GM10847 (cell line): ENCODE measurements around the gene CCDC13.

Source experiments
- POLR2A ChIP-seq: IDR thresholded peaks from 2 replicates; pipeline ENCODE4 v1.6.1; 2011; ENCODE audit not compliant: insufficient read length; ENCODE audit errors: extremely low read depth

Gene CCDC13

GRCh38 chr3:42733501-42734262 lies 39.4 kb downstream of the CCDC13 start:
- no peak for TF ChIP-seq POLR2A

GRCh38 chr3:42732829-42733459 lies 40.1 kb downstream of the CCDC13 start:
- TF ChIP-seq POLR2A, result no peak

DNA sequence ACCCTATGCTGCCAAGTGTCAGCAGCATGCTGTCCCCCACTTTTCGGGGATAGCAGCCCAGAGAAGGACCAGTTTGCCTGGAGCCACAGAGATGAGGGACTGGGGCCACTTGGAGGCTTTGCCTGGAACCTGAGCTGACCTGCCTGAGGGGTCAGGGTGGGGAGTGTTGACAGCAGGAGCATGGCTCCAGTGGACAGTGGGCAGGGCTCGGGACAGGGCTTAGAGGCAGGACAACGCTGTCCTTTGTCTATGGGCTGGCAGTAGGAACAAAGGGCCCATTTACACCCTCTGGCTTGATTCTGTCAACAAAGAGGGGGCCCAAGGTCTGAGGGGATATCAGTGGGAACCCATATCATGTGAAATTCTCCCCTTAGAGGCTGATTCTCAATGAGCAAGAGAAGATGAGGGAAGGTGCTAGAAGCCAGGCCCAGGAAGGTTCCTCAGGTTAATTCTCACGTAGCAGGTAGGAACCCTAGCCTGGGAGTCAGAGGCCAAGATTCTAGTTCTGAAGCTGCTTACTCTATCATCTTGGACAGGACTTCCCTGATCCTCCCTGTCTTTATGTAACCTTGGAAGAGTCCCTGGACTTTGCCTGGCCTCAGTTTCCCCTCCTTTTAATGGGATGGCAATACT lies 40.7 kb downstream of the CCDC13 start:
- TF ChIP-seq POLR2A, result no peak

DNA sequence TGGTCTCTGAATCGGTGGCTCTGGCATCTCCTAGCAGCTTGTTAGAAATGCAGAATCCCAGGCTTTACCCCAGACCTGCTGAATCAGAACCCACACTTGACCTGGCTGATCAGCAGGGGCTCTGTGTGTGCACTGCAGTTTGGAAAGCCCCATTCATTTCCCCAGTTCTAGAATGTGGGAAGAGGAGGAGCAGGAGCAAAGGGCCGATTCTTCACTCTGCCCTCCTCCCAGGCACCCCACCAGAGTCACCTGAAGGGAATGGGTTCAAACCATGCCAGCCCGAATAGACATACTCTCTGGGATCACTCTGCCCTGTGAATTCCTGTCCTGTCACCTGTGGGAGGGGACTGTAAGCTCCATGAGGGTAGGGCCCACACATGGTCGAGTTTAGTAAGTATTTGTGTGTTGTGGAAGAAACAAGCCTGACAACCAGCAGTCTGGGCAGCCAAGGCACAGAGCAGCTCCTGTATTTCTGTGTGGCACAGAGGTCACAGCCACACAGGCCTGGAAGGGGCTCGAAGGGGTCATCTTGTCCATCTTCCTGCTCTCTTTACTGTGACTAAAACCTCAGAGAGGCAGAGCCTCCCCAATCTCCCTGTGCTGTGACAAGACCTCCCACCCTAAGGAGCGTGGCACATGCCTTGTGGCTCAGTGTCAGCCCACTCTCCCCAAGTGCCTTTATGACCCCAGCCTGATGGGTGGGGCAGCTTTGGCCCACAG lies 41.4 kb downstream of the CCDC13 start:
- no peak for TF ChIP-seq POLR2A

GRCh38 chr3:42730706-42731420 lies 42.2 kb downstream of the CCDC13 start:
- TF ChIP-seq POLR2A, result no peak

DNA sequence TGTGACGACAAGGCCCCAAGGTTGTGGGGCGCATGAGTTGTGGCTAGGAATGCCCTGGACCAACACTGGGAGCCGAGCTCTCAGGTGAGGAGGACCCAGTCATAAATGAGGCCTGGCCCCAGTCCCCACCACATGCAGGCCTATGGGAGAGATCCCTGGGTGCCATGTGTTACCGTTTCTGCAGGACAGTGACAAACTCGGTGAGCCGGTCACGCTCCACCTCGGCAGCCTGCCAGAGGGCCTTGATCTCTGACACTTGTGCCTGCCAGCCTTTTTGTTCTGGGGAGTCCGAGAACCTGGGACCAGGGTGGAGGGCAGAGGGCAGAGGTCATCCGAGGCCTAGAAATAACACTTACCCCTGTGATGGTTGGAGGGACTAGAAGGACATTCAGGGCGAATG lies 42.8 kb downstream of the CCDC13 start:
- TF ChIP-seq POLR2A, result no peak

DNA sequence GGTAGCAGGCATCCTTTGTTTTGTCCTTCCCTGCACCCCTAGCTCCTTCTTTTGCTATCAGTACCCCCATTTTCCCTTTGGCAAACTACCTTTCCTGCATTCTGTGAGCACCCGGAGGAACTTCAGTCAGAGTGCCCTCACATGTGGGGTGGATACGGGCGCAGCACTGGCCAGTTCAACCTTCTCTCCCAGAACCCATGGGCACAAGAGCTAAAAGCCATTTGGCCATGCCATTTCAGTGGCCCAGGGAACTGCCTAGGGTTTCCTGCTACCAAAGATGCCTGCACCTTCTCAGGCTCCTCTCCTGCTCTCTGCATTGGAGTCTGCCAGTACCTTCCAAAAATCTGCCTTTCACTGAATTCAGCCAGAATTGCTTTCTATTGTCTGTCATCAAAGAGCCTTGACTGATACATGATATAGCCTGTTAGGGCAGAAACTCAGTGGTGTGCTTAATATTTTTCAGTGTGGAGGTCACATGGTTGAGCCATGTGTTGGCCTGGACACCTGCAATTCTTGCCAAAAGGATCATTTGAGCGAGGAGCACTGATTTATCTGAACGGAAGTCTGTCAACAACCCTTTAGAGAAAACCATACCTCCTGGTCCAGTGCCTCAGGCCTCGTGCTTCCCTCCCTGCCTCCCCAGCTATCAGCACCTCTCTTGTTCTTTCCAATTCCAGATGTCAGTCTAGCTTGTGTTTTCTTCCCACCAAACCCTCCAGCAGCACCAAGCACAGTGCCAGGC lies 43.5 kb downstream of the CCDC13 start:
- TF ChIP-seq POLR2A, result no peak

DNA sequence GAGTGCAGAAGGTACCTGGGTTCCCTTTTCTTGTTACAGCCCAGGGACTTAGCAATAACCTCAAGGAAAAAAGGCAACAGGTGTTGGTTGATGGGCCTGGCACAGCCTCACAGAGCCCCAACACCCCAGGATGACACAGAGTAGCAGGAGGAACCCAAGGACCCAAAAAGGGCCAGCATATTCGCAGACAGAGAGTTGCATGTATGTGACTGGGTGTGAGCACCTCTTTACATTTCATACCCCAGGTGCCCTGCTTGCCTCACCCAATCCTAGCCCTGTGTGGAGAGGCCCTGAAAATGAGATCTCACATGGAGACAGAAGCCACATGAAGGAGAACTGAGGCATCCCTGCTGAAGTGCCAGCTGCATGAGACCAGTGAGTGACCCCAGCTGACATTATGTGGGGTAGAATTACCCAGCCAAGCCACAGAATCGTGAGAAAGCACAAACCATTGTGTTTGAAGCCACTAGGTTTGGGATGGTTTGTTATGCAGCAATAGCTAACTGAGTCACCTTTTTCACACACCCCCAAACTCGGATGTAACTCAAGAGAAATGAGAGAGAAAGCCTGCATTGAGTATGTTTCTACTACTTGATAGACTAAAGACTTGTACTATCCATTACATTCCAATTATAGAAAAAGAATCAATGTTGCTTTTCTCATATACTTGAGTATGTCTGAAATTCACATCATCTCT lies 44.2 kb downstream of the CCDC13 start:
- no peak for TF ChIP-seq POLR2A

DNA sequence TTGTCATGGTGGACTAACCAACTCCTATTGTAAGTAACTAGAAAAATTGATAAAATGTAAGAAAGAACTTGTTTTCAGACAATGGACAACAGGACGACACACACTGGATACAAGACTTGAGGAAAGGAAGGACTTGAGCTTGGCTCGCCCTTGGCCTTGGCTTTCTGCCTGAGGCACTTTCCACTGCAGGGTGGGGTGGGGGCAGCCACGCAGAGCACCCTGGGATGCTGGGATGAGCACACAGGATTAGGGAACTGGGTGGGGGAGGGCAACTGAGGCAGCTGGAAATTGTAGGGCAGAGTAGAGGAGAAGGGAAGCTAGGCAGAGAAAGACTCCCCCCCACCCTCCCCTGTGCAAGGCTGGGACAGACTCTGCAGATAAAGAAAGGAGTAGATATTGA lies 45.0 kb downstream of the CCDC13 start:
- no peak for TF ChIP-seq POLR2A

GRCh38 chr3:42725454-42725853 lies 47.6 kb downstream of the CCDC13 start:
- no peak for TF ChIP-seq POLR2A

GRCh38 chr3:42723219-42723618 lies 49.8 kb downstream of the CCDC13 start:
- no peak for TF ChIP-seq POLR2A
